ENCODE measurements around the gene CYFIP1.

The CYFIP1 gene

GRCh38 chr15:22948056-22948455 lies 32.1 kb downstream of the CYFIP1 start:
- H3K4me3 ChIP-seq (ENCODE audit: low read depth, low read length): no peak overlapping the region
- TF ChIP-seq CTCF (IDR thresholded peaks at IDR 0.05; ENCODE audit: low read depth, low read length): no peak

- H3K4me3 ChIP-seq (ENCODE audit: low read depth, low read length): no peak overlapping the region
- TF ChIP-seq CTCF (IDR thresholded peaks at IDR 0.05; ENCODE audit: low read depth, low read length): no peak
Observed at GRCh38 chr15:22947101-22948000, 32.8 kb downstream of the CYFIP1 start.

- TF ChIP-seq CTCF (IDR thresholded peaks at IDR 0.05; ENCODE audit: low read depth, low read length): no peak
- no peak overlapping the region for H3K4me3 ChIP-seq (ENCODE audit: low read depth, low read length)
Observed at GRCh38 chr15:22945071-22945470, 35.1 kb downstream of the CYFIP1 start.

- no peak for TF ChIP-seq CTCF (IDR thresholded peaks at IDR 0.05; ENCODE audit: low read depth, low read length)
- no peak overlapping the region for H3K4me3 ChIP-seq (ENCODE audit: low read depth, low read length)
Observed at GRCh38 chr15:22944651-22945050, 35.5 kb downstream of the CYFIP1 start.

- TF ChIP-seq CTCF (IDR thresholded peaks at IDR 0.05; ENCODE audit: low read depth, low read length): no peak
- H3K4me3 ChIP-seq (ENCODE audit: low read depth, low read length): no peak overlapping the region
Observed at GRCh38 chr15:22942877-22943276, 37.3 kb downstream of the CYFIP1 start.

GRCh38 chr15:22942306-22942855 lies 37.8 kb downstream of the CYFIP1 start:
- no peak overlapping the region for H3K4me3 ChIP-seq (ENCODE audit: low read depth, low read length)
- TF ChIP-seq CTCF (IDR thresholded peaks at IDR 0.05; ENCODE audit: low read depth, low read length): no peak

GRCh38 chr15:22941179-22941578 lies 39.0 kb downstream of the CYFIP1 start:
- no peak for TF ChIP-seq CTCF (IDR thresholded peaks at IDR 0.05; ENCODE audit: low read depth, low read length)
- H3K4me3 ChIP-seq (ENCODE audit: low read depth, low read length): no peak overlapping the region
